Measurements from ENCODE around the gene EYS.

GRCh38 chr6:65701325-65701724, 5.7 kb downstream of the EYS start:
- no peak for TF ChIP-seq POLR2AphosphoS5 (IDR thresholded peaks at IDR 0.05; ENCODE audit: low read depth, low read length)
- TF ChIP-seq ATF3 (IDR thresholded peaks at IDR 0.05; ENCODE audit: insufficient read depth, low read depth, low read length): no peak
- TF ChIP-seq SP1 (IDR thresholded peaks at IDR 0.05; ENCODE audit: low read depth, low read length): no peak
- TF ChIP-seq CTCF (IDR thresholded peaks at IDR 0.05; ENCODE audit: control extremely low read depth in 1 of 3, insufficient read depth in 1 of 3, low read depth in 1 of 3, low read length in 3 of 3): no peak

Data from H1 (cell line).